GM23248 (cell line): Measurements from ENCODE around the gene DRAM1. TPM values are rescaled to one million over a fixed set of nuclear protein-coding genes. Genes with fewer than 3 reads are reported as not detected.

Experiments
- DNase-seq: peaks from one replicate; pipeline ENCODE4 v3.0.0-alpha.2; 2015
- H2AFZ ChIP-seq: fragments of 200-600 bp; sonication (generic); 2 replicates; pipeline ENCODE4 v1.6.1; 2016; ENCODE audit warnings: antibody characterized with exemption
- H3F3A ChIP-seq: fragments of 200-600 bp; sonication (generic); 2 replicates; pipeline ENCODE4 v1.6.1; 2016; ENCODE audit warnings: mild to moderate bottlenecking, antibody characterized with exemption, mixed run types; ENCODE audit not compliant: insufficient read depth
- H3K27ac ChIP-seq: fragments of 200-600 bp; sonication (generic); 2 replicates; pipeline ENCODE4 v1.5.1; 2016; ENCODE audit warnings: mild to moderate bottlenecking
- H3K27me3 ChIP-seq: fragments of 200-600 bp; sonication (generic); replicated peaks from 2 replicates; pipeline ENCODE4 v1.6.1; 2016; ENCODE audit warnings: mild to moderate bottlenecking; ENCODE audit not compliant: insufficient read depth
- H3K36me3 ChIP-seq: fragments of 200-600 bp; sonication (generic); 2 replicates; pipeline ENCODE4 v1.6.1; 2016; ENCODE audit warnings: low read depth, mild to moderate bottlenecking
- H3K4me1 ChIP-seq: fragments of 200-600 bp; sonication (generic); 2 replicates; pipeline ENCODE4 v1.6.1; 2016; ENCODE audit warnings: mild to moderate bottlenecking; ENCODE audit not compliant: insufficient read depth
- H3K4me2 ChIP-seq: fragments of 200-600 bp; sonication (generic); one replicate; pipeline ENCODE4 v1.6.1; 2016; ENCODE audit warnings: mild to moderate bottlenecking; ENCODE audit not compliant: unreplicated experiment
- H3K4me3 ChIP-seq: fragments of 200-600 bp; sonication (generic); 2 replicates; pipeline ENCODE4 v1.5.1; 2016; ENCODE audit warnings: mild to moderate bottlenecking
- H3K79me2 ChIP-seq: fragments of 200-600 bp; sonication (generic); 2 replicates; pipeline ENCODE4 v1.6.1; 2016; ENCODE audit warnings: mild to moderate bottlenecking; ENCODE audit not compliant: insufficient read depth
- H3K9ac ChIP-seq: fragments of 200-600 bp; sonication (generic); 2 replicates; pipeline ENCODE4 v1.6.1; 2016; ENCODE audit warnings: mild to moderate bottlenecking
- H3K9me2 ChIP-seq: fragments of 200-600 bp; sonication (generic); 2 replicates; pipeline ENCODE4 v1.6.1; 2016; ENCODE audit warnings: mixed run types, mild to moderate bottlenecking, moderate library complexity; ENCODE audit not compliant: insufficient read depth
- H3K9me3 ChIP-seq: fragments of 200-600 bp; sonication (generic); one replicate; pipeline ENCODE4 v1.6.1; 2017; ENCODE audit warnings: low read depth
- H4K20me1 ChIP-seq: fragments of 200-600 bp; sonication (generic); 2 replicates; pipeline ENCODE4 v1.6.0; 2016; ENCODE audit not compliant: insufficient read depth
- EZH2 ChIP-seq: fragments of 200-600 bp; sonication (generic); IDR thresholded peaks from 2 replicates; pipeline ENCODE4 v1.6.1; 2018; ENCODE audit warnings: antibody characterized with exemption, mild to moderate bottlenecking; ENCODE audit not compliant: insufficient read depth, poor library complexity, severe bottlenecking
- EZH2phosphoT487 ChIP-seq: fragments of 200-600 bp; sonication (generic); IDR thresholded peaks from 2 replicates; pipeline ENCODE4 v1.6.1; 2018; ENCODE audit warnings: antibody characterized with exemption, moderate library complexity, mild to moderate bottlenecking, low read depth; ENCODE audit not compliant: insufficient read depth
- WGBS, 2 experiments: methylation state at CpG; one replicate each; pipeline ENCODE4 v1.1.6; 2015 to 2017; ENCODE audit warnings: low lambda C conversion rate in 2 of 2, low coverage in 1 of 2; ENCODE audit errors: missing lambda C conversion rate in 2 of 2; 5-methylcytosine and 5-hydroxymethylcytosine counted together
- in situ Hi-C: fragments of 300-500 bp; cut with MboI; formaldehyde crosslinking; loops from 2 replicates; pipeline ENCODE4 v1.15.0; 2020
- polyA plus RNA-seq: library from polyadenylated mRNA; unstranded; fragments of >200 nt; fragmentation: Nextera tagmentation; extraction: Ambion mirVana; gene quantifications from 2 replicates; pipeline ENCODE4 v1.2.1, GENCODE V29; 2016
- total RNA-seq: library from RNA; depleted of rRNA; stranded (reverse); fragments of >200 nt; shearing (Covaris generic); gene quantifications from 2 replicates; pipeline ENCODE4 v1.2.3, GENCODE V29; 2014

The DRAM1 gene
- total and polyA plus RNA-seq, 2 experiments from 2014 or later = 86.8 to 99.2 TPM

- Histone ChIP-seq H4K20me1 (no peaks in the 10 kb centered on the region), H3K4me2 (no peak overlapping the region), H3K27me3 (no peaks in the 10 kb centered on the region), H3F3A (peaks cover 9% of the 10 kb centered on the region; the same call in 1 of the 2 replicates), H3K79me2 (no peaks in the 10 kb centered on the region), H3K9me2 (no peaks in the 10 kb centered on the region), H2AFZ (no peak overlapping the region), H3K4me3 (no peak overlapping the region), H3K36me3 (no peaks in the 10 kb centered on the region), H3K9me3 (no peaks in the 10 kb centered on the region), H3K4me1 (peaks cover 21% of the 10 kb centered on the region), H3K9ac (no peak overlapping the region), H3K27ac (no peak overlapping the region)
- WGBS, 2 experiments = 85 to 92% methylated on average over 2 of the region's 2 CpGs
- DNase-seq = no peak
- no peak for TF ChIP-seq EZH2
- TF ChIP-seq EZH2phosphoT487 = no peak
- in situ Hi-C loops = no loop called here
These were observed 82.2 kb downstream of the DRAM1 start for GRCh38 chr12:101959607-101960006.

GRCh38 chr12:101962486-101962885 is 85.1 kb downstream of the DRAM1 start:
- Histone ChIP-seq H3K9ac (no peak overlapping the region), H2AFZ (no peak overlapping the region), H3K9me2 (no peaks in the 10 kb centered on the region), H3K9me3 (no peaks in the 10 kb centered on the region), H4K20me1 (no peaks in the 10 kb centered on the region), H3K4me2 (no peak overlapping the region), H3K79me2 (no peaks in the 10 kb centered on the region), H3K27me3 (no peaks in the 10 kb centered on the region), H3K36me3 (no peaks in the 10 kb centered on the region), H3K4me1 (peaks cover 14% of the 10 kb centered on the region), H3F3A (peaks cover 9% of the 10 kb centered on the region; the same call in 1 of the 2 replicates), H3K4me3 (no peak overlapping the region), H3K27ac (no peak overlapping the region)
- 83 to 84% methylated on average over 1 of the region's 1 CpG for WGBS, 2 experiments
- DNase-seq = peak; percentile 82
- TF ChIP-seq EZH2phosphoT487 (no peak), EZH2 (no peak)
- in situ Hi-C loops = no loop called here

- no peaks in the 10 kb centered on the region for H3K9me2 ChIP-seq
These were observed 86.3 kb downstream of the DRAM1 start for GRCh38 chr12:101963697-101964096.

GRCh38 chr12:101966496-101966895 is 89.1 kb downstream of the DRAM1 start:
- Histone ChIP-seq H3K9me2 (no peaks in the 10 kb centered on the region), H3K4me1 (peaks cover 8% of the 10 kb centered on the region; the same call in 1 of the 2 replicates), H3K36me3 (no peaks in the 10 kb centered on the region), H3K79me2 (no peaks in the 10 kb centered on the region), H4K20me1 (no peaks in the 10 kb centered on the region), H3K9ac (no peak overlapping the region), H3K27ac (no peak overlapping the region), H2AFZ (no peak overlapping the region), H3K4me2 (no peak overlapping the region), H3K4me3 (no peak overlapping the region), H3K27me3 (no peaks in the 10 kb centered on the region), H3K9me3 (no peaks in the 10 kb centered on the region), H3F3A (peaks cover 9% of the 10 kb centered on the region; the same call in 1 of the 2 replicates)
- TF ChIP-seq EZH2phosphoT487 (no peak), EZH2 (no peak)
- 88 to 91% methylated on average over 1 of the region's 1 CpG for WGBS, 2 experiments
- no peak for DNase-seq
- in situ Hi-C loops = no loop called here

More at GRCh38 chr12:101963697-101964096, 86.3 kb downstream of the DRAM1 start:
- Histone ChIP-seq H4K20me1 (no peaks in the 10 kb centered on the region), H3K4me2 (no peak overlapping the region), H3F3A (peaks cover 9% of the 10 kb centered on the region; the same call in 1 of the 2 replicates), H3K79me2 (no peaks in the 10 kb centered on the region), H3K4me3 (no peak overlapping the region), H3K27ac (no peak overlapping the region), H3K4me1 (peaks cover 8% of the 10 kb centered on the region; the same call in 1 of the 2 replicates), H2AFZ (no peak overlapping the region), H3K9ac (no peak overlapping the region), H3K36me3 (no peaks in the 10 kb centered on the region), H3K9me3 (no peaks in the 10 kb centered on the region), H3K27me3 (no peaks in the 10 kb centered on the region)
- 9 to 14% methylated on average over 1 of the region's 1 CpG for WGBS, 2 experiments
- TF ChIP-seq EZH2 = no peak
- no peak for TF ChIP-seq EZH2phosphoT487
- in situ Hi-C loops = no loop called here
- DNase-seq = no peak

- peaks cover 9% of the 10 kb centered on the region; the same call in 1 of the 2 replicates for H3F3A ChIP-seq
- peaks cover 5% of the 10 kb centered on the region; the same call in 1 of the 2 replicates for H3K4me1 ChIP-seq
- no peaks in the 10 kb centered on the region for H4K20me1 ChIP-seq
- no peak overlapping the region for H3K4me2 ChIP-seq
- H3K36me3 ChIP-seq = no peaks in the 10 kb centered on the region
- H3K9me2 ChIP-seq = no peaks in the 10 kb centered on the region
- no peak overlapping the region for H3K9ac ChIP-seq
- 69 to 75% methylated on average over 4 of the region's 4 CpGs for WGBS, 2 experiments
- DNase-seq = no peak
- no peaks in the 10 kb centered on the region for H3K27me3 ChIP-seq
- H3K4me3 ChIP-seq = no peak overlapping the region
- H3K9me3 ChIP-seq = no peaks in the 10 kb centered on the region
- H3K27ac ChIP-seq = no peak overlapping the region
- H3K79me2 ChIP-seq = no peaks in the 10 kb centered on the region
- no peak for TF ChIP-seq EZH2phosphoT487
- no peak for TF ChIP-seq EZH2
- H2AFZ ChIP-seq = no peak overlapping the region
- in situ Hi-C loops = no loop called here
These were observed 90.1 kb downstream of the DRAM1 start for GRCh38 chr12:101967506-101967905.
